K562 (cell line): ENCODE data around the gene IL10. TPM values are rescaled to one million over a fixed set of nuclear protein-coding genes. Genes with fewer than 3 reads are reported as not detected.

ENCODE experiments used
- ATF3 ChIP-seq, 2 experiments: fragments of 450-650 bp in 1 of 2; sonication (generic) in 1 of 2; formaldehyde crosslinking in 1 of 2; IDR thresholded peaks in 1 of 2; conservative IDR thresholded peaks in 1 of 2; 2 replicates each; pipeline versions ENCODE4 v1.6.1 to v1.8.1; 2016 to 2023; ENCODE audit warnings: mild to moderate bottlenecking in 2 of 2, moderate library complexity in 2 of 2, inconsistent platforms in 1 of 2, missing genetic modification reagents in 1 of 2
- C11orf30 ChIP-seq: fragments of 450-650 bp; IDR thresholded peaks from 2 replicates; pipeline ENCODE4 v1.6.1; 2016; ENCODE audit warnings: low read depth, mild to moderate bottlenecking
- E2F6 ChIP-seq, 2 experiments: IDR thresholded peaks; 2 replicates each; pipeline ENCODE4 v1.6.1; 2011; ENCODE audit warnings: borderline replicate concordance in 1 of 2, control low read depth in 1 of 2, low read depth in 1 of 2, low read length in 1 of 2, mild to moderate bottlenecking in 1 of 2, mixed read lengths in 1 of 2, moderate library complexity in 1 of 2; ENCODE audit not compliant: insufficient read depth in 1 of 2, insufficient read length in 1 of 2, poor library complexity in 1 of 2, severe bottlenecking in 1 of 2; ENCODE audit errors: extremely low read depth in 1 of 2
- ERF ChIP-seq: fragments of 450-650 bp; formaldehyde crosslinking; IDR thresholded peaks from 2 replicates; pipeline ENCODE4 v1.4.0; 2020; ENCODE audit warnings: mild to moderate bottlenecking, mixed read lengths
- FOXO4 ChIP-seq: fragments of 450-650 bp; formaldehyde crosslinking; IDR thresholded peaks from 2 replicates; pipeline ENCODE4 v1.4.0; 2020; ENCODE audit warnings: mild to moderate bottlenecking, moderate library complexity
- GTF2F1 ChIP-seq: IDR thresholded peaks from 2 replicates; pipeline ENCODE4 v1.6.1; 2011; ENCODE audit warnings: low read depth, low read length, improper control_type of control experiment
- MEIS2 ChIP-seq: fragments of 450-650 bp; IDR thresholded peaks from 2 replicates; pipeline ENCODE4 v1.6.1; 2014; ENCODE audit warnings: mild to moderate bottlenecking; ENCODE audit not compliant: partially characterized antibody
- NCOA4 ChIP-seq: fragments of 450-650 bp; IDR thresholded peaks from 2 replicates; pipeline ENCODE4 v1.6.1; 2018; ENCODE audit warnings: mild to moderate bottlenecking; ENCODE audit not compliant: partially characterized antibody
- NFE2 ChIP-seq: IDR thresholded peaks from 2 replicates; pipeline ENCODE4 v1.6.1; 2014; ENCODE audit warnings: antibody characterized with exemption, low read depth
- POLR2H ChIP-seq: IDR thresholded peaks from 2 replicates; pipeline ENCODE4 v1.6.1; 2016; ENCODE audit warnings: missing genetic modification characterization, low read depth, mild to moderate bottlenecking, control low read depth, missing compliant biosample characterization, moderate library complexity
- PRMT5 ChIP-seq: sonication (generic); formaldehyde crosslinking; IDR thresholded peaks from 2 replicates; pipeline ENCODE4 v1.5.0; 2020; ENCODE audit warnings: missing genetic modification reagents
- RFX5 ChIP-seq: IDR thresholded peaks from 2 replicates; pipeline ENCODE4 v1.6.1; 2011; ENCODE audit warnings: low read depth, mild to moderate bottlenecking, improper control_type of control experiment, low read length
- SMAD3 ChIP-seq: fragments of 450-650 bp; formaldehyde crosslinking; conservative IDR thresholded peaks from 2 replicates; pipeline ENCODE4 v1.4.0; 2020; ENCODE audit warnings: mild to moderate bottlenecking
- SMC3 ChIP-seq: conservative IDR thresholded peaks from 2 replicates; pipeline ENCODE4 v1.6.1; 2011; ENCODE audit warnings: low read depth, low read length, improper control_type of control experiment; ENCODE audit not compliant: insufficient read depth
- STAG1 ChIP-seq: sonication (generic); formaldehyde crosslinking; IDR thresholded peaks from 2 replicates; pipeline ENCODE4 v1.5.0; 2020; ENCODE audit warnings: missing genetic modification reagents, borderline replicate concordance
- WHSC1 ChIP-seq: IDR thresholded peaks from one replicate; pipeline ENCODE4 v1.6.1; 2012; ENCODE audit warnings: low read length, control low read depth, inconsistent platforms
- XRCC4 ChIP-seq: IDR thresholded peaks from one replicate; pipeline ENCODE4 v1.6.1; 2011; ENCODE audit not compliant: insufficient read depth, insufficient read length; ENCODE audit errors: extremely low read depth
- ZBTB8A ChIP-seq: fragments of 450-650 bp; IDR thresholded peaks from 2 replicates; pipeline ENCODE4 v1.6.1; 2018; ENCODE audit warnings: mild to moderate bottlenecking, moderate library complexity; ENCODE audit not compliant: partially characterized antibody
- ZNF197 ChIP-seq: fragments of 200-800 bp; sonication (Bioruptor generic); IDR thresholded peaks from 2 replicates; pipeline ENCODE4 v1.6.1; 2016; ENCODE audit warnings: low read depth, missing genetic modification characterization, missing compliant biosample characterization
- ZNF212 ChIP-seq: fragments of 450-650 bp; formaldehyde crosslinking; IDR thresholded peaks from 2 replicates; pipeline ENCODE4 v1.4.0; 2020; ENCODE audit warnings: mild to moderate bottlenecking
- ZNF263 ChIP-seq: sonication (generic); formaldehyde crosslinking; IDR thresholded peaks from 2 replicates; pipeline ENCODE4 v1.8.0; 2022; ENCODE audit warnings: mild to moderate bottlenecking, missing genetic modification reagents, borderline replicate concordance
- ZNF785 ChIP-seq: fragments of 250-450 bp; sonication (Bioruptor Pico); IDR thresholded peaks from 2 replicates; pipeline ENCODE4 v1.4.0; 2020; ENCODE audit warnings: mild to moderate bottlenecking
- polyA plus RNA-seq, 8 experiments: library from polyadenylated mRNA; depleted of rRNA in 4 of 8; stranded (reverse) in 5 of 8; unstranded in 3 of 8; fragments of >200 nt; fragmentation: Nextera tagmentation in 2 of 8; fragmentation: Illumina TruSeq in 1 of 8; extraction: Ambion mirVana in 2 of 8; extraction: Trizol in 1 of 8; gene quantifications; 2 replicates each; pipeline versions ENCODE4 v1.2.1 to v1.2.3, GENCODE V29; 2011 to 2014; ENCODE audit warnings: inconsistent platforms in 1 of 8, missing spikeins in 1 of 8
- total RNA-seq, 7 experiments: library from RNA; depleted of rRNA in 6 of 7; stranded (reverse); fragments of >200 nt in 6 of 7; fragmentation: Illumina TruSeq in 2 of 7; extraction: Trizol in 2 of 7; gene quantifications; 2 replicates each; pipeline versions ENCODE4 v1.2.1 to v1.2.3, GENCODE V29; 2011 to 2021; ENCODE audit warnings: low replicate concordance in 1 of 7
- TF ChIP-seq, protein P1 (sequence below): fragments of 450-650 bp; formaldehyde crosslinking; IDR thresholded peaks from 2 replicates; pipeline ENCODE4 v1.4.0; 2022; ENCODE audit warnings: missing genetic modification characterization
- TF ChIP-seq, protein P2 (sequence below): fragments of 250-450 bp; sonication (Bioruptor Pico); IDR thresholded peaks from 2 replicates; pipeline ENCODE4 v1.9.0; 2021; ENCODE audit warnings: mild to moderate bottlenecking
- TF ChIP-seq, protein P3 (sequence below): sonication (generic); formaldehyde crosslinking; IDR thresholded peaks from 2 replicates; pipeline ENCODE4 v1.9.0; 2022; ENCODE audit warnings: mild to moderate bottlenecking, missing genetic modification reagents

IL10 gene
- total and polyA plus RNA-seq, 9 of the 15 experiments (the other 6 are each of a cell fraction or from before 2014, with no cell fraction given) = 0.29 TPM; not detected in 8

GRCh38 chr1:206744683-206745082 lies 27.6 kb downstream of the IL10 start (continued):
- no peak for TF ChIP-seq ZNF197
- no peak for TF ChIP-seq ZNF212 (CRISPR knock-in tag)
- no peak for TF ChIP-seq ZNF263 (CRISPR knock-in tag)
- TF ChIP-seq, protein P1, sequence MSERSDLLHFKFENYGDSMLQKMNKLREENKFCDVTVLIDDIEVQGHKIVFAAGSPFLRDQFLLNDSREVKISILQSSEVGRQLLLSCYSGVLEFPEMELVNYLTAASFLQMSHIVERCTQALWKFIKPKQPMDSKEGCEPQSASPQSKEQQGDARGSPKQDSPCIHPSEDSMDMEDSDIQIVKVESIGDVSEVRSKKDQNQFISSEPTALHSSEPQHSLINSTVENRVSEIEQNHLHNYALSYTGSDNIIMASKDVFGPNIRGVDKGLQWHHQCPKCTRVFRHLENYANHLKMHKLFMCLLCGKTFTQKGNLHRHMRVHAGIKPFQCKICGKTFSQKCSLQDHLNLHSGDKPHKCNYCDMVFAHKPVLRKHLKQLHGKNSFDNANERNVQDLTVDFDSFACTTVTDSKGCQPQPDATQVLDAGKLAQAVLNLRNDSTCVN (CRISPR knock-in tag) = no peak
- TF ChIP-seq ZBTB8A = no peak
- no peak for TF ChIP-seq STAG1 (CRISPR knock-in tag)
- TF ChIP-seq, protein P2, sequence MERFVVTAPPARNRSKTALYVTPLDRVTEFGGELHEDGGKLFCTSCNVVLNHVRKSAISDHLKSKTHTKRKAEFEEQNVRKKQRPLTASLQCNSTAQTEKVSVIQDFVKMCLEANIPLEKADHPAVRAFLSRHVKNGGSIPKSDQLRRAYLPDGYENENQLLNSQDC (CRISPR knock-in tag) = no peak
- TF ChIP-seq WHSC1 = no peak
- 0 out of 2 replicates have a peak, but pooled peaks have one; percentile 30 for TF ChIP-seq NFE2
- no peak for TF ChIP-seq ERF (CRISPR knock-in tag)
- TF ChIP-seq POLR2H = no peak
- no peak for TF ChIP-seq XRCC4
- no peak for TF ChIP-seq C11orf30
- no peak for TF ChIP-seq NCOA4
- TF ChIP-seq, protein P3, sequence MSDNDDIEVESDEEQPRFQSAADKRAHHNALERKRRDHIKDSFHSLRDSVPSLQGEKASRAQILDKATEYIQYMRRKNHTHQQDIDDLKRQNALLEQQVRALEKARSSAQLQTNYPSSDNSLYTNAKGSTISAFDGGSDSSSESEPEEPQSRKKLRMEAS = peak; percentile 96
- TF ChIP-seq GTF2F1 = no peak
- peak; percentile 25; the same call in 1 of the 2 replicates for TF ChIP-seq ATF3 (IDR thresholded peaks at IDR 0.05)
- no peak for TF ChIP-seq ATF3 (CRISPR knock-in tag; conservative IDR thresholded peaks at IDR 0.05)
- TF ChIP-seq FOXO4 (CRISPR knock-in tag) = no peak
- peak in 1 of 2 experiments; percentile 77 for TF ChIP-seq E2F6 (IDR thresholded peaks at IDR 0.05; ENCODE audit: borderline replicate concordance in 1 of 2, extremely low read depth in 1 of 2, insufficient read depth in 1 of 2, insufficient read length in 1 of 2, low read depth in 1 of 2, low read length in 1 of 2, poor library complexity in 1 of 2, severe bottlenecking in 1 of 2)
- no peak for TF ChIP-seq SMAD3 (CRISPR knock-in tag)
- TF ChIP-seq PRMT5 = no peak
- no peak for TF ChIP-seq MEIS2
- no peak for TF ChIP-seq ZNF785 (CRISPR knock-in tag)
- TF ChIP-seq RFX5 = no peak
- TF ChIP-seq SMC3 = no peak
